GM19372 (cell line): ENCODE results near the gene BCL11B.
"Not testable (repeated sequence)": the region's sequence is repeated elsewhere in the genome, so short reads cannot be mapped to it uniquely, and the experiment has no call there.

Experiments used
- ATAC-seq: cut with Tn5 transposase; IDR thresholded peaks from one replicate; pipeline ENCODE4 v1.9.1; 2021; ENCODE audit warnings: mild to moderate bottlenecking, low read depth, moderate library complexity; ENCODE audit not compliant: unreplicated experiment

BCL11B gene

GRCh38 chr14:99186336-99186735 is 85.7 kb downstream of the BCL11B start:
- not testable (repeated sequence) for ATAC-seq

DNA sequence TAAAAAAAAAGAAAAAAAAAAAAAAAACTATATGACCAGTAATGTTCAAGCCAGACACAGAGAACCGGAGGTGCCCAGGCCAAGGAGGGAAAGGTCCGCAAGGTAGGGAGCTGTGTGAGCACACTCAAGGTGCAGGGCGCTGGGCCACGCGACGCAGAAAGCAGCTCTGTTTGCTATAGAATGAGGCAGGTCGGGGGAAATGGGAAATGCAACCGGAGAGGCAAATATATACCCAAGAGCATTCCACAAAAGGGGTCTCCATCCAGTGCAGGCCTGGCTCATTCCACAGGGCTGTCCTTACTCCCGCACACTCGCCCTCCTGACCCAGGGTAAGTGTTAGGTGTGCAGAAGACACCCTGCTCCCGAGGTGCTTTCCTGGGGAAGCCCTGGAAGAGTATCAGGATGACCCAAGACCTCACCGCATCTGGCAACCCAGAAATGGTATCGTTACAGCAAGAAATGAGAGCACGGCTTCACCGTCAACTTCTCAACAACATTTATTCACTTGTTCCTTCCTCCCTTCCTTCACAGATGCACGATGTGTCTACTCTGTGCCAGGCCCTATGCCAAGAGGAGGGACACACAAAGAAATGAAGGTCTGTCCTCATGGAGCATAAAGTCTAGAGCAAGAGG is 86.4 kb downstream of the BCL11B start:
- no peak for ATAC-seq

- ATAC-seq: no peak
Observed at GRCh38 chr14:99183716-99184115, 88.3 kb downstream of the BCL11B start.

- no peak for ATAC-seq
Observed at GRCh38 chr14:99183311-99183710, 88.7 kb downstream of the BCL11B start.

GRCh38 chr14:99182548-99183250 is 89.3 kb downstream of the BCL11B start:
- no peak for ATAC-seq

GRCh38 chr14:99181804-99182520 is 90.0 kb downstream of the BCL11B start:
- ATAC-seq: no peak

- ATAC-seq: no peak
Observed at GRCh38 chr14:99181241-99181640, 90.8 kb downstream of the BCL11B start.

DNA sequence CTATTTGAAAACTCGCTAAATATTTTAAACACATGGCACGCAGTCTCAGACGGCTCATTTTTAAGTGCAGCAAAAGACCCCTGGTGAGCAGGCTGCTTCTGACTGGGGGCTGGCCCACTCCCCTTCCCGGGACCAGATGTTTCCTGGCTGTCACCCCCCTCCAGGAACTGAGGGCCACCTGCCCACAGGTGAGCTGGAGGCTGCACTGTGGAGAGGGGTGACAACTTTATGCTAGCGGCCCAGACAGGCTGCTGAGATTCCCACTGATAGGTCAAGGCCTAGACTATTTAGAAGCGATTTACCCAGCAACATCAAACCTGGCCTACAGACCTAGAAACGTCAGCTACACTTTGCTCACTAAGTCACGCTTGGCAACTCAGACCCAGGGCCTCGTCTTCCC is 92.1 kb downstream of the BCL11B start:
- ATAC-seq: no peak

- ATAC-seq: no peak
Observed at GRCh38 chr14:99179506-99179905, 92.5 kb downstream of the BCL11B start.

- no peak for ATAC-seq
Observed at GRCh38 chr14:99177886-99178835, 93.8 kb downstream of the BCL11B start.

DNA sequence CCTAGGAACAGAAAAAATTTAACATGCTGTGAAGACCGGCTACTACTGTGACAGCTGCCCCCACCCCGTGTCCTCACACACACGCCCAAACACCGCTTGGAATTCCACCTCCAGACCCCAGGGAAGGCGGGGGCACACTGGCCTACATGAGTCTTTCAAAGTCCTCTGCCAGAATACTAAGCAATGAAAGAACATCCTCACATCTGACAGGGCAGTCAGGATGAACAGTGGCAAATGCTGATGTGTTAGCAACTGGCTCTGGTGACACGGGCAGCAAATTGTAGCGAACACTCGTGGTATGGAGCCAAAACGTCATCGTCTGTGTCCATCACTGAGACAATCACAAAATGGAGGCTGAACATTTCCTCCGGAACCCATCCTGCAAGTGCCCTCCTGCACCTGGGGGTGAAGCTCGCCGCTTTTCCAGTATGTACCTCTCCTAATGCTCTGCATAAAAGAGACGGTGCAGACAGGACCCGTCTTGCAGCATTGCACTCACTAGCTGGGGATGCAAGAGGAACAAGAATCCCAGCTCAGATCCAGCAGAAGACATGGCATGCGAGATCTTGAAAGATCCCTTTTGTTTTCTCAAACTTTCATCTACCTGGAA is 94.8 kb downstream of the BCL11B start:
- no peak for ATAC-seq

- no peak for ATAC-seq
Observed at GRCh38 chr14:99176156-99176945, 95.6 kb downstream of the BCL11B start.

DNA sequence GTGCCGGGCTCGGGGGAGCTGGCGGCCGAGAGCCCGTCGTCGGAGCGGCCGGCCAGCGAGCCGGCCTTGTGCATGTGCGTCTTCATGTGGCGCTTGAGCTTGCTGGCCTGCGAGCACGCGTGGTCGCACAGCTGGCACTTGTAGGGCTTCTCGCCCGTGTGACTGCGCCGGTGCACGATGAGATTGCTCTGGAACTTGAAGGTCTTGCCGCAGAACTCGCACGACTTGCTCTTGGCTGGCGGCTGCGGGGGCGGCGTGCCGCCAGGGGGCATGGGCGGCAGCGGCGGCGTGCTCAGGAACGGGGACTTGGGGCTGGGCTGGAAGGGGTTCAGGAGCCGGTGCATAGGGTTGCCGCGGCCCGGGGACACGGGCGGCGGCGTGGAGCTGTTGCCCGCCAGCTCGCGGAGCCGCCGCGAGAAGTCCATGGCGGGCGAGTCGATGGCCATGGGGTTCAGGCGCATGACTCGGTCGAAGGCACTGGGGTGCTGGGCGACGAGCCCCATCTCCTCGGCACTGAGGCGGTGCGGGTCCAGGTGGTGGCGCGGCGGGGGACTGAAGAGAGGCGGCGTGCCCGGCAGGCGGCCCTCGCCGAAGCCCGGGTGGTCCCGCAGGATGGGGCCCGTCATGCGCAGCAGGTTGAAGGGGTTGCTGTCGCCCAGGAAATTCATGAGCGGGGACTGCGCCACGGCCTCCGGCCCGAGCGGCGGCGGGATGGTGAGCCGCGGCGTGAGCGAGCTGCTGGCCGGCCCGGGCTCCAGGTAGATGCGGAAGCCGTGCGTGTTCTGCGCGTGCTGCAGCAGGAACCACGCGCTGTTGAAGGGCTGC is 96.5 kb downstream of the BCL11B start:
- ATAC-seq: no peak

DNA sequence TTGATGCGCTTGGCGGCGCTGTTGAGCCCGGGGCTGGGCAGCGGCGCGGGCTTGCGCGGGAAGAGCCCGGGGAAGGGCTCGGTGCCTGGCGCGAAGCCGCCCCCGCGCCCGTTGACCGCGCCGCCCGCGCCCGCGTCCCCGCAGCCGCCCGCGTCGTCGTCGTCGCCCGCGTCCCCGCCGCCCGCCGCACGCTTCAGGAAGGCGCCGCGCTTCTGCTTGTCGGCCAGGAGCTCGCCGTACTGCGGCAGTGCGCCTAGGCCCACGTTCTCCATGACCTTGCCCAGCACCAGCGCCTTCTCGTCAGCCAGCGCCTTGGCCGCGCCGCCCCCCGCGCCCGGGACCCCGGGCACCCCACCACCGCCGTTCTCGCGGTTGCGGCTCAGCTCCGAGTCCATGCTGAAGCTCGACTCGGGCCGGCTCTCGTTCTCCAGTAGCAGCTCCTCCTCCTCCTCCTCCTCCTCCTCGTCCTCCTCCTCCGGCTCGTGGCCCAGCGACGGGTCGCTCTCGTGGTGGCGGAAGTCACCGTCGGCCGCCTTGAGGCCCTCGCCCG is 97.2 kb downstream of the BCL11B start:
- no peak for ATAC-seq

GRCh38 chr14:99174081-99174769 is 97.8 kb downstream of the BCL11B start:
- no peak for ATAC-seq

GRCh38 chr14:99173506-99173905 is 98.5 kb downstream of the BCL11B start:
- no peak for ATAC-seq

- ATAC-seq: no peak
Observed at GRCh38 chr14:99173086-99173485, 98.9 kb downstream of the BCL11B start.

DNA sequence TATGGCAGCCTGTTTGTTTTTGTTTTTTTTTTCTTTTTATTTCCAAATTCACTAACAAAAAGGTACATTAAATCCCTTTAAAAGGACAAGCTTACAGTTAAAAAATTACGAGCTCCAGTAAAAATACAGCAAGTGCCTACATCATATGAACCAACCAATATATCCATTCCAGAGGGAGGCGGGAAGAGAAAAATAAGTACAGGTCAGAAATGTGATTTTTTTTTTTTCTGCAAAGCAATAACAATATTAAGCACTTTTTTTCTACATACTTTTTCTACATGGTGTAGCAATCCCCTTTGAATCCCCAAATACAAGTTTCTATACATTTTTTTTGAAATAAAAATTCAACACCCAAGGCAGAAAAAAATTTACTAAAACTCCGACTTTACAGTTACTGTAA is 100.6 kb downstream of the BCL11B start:
- ATAC-seq: no peak
